ENCODE data around the gene KIF16B. TPM values are rescaled to one million over a fixed set of nuclear protein-coding genes. Genes with fewer than 3 reads are reported as not detected.

KIF16B gene
- total and polyA plus RNA-seq, 2 experiments from 2014 or later: 6.5 to 11.1 TPM

- Histone ChIP-seq H2AFZ (no peak overlapping the region), H3K27ac (ENCODE audit: low read depth) (no peak overlapping the region), H3K79me2 (replicated peaks; ENCODE audit: insufficient read depth) (no peaks in the 10 kb centered on the region), H3K4me1 (ENCODE audit: insufficient read depth) (no peaks in the 10 kb centered on the region), H4K20me1 (replicated peaks; ENCODE audit: insufficient read depth) (no peaks in the 10 kb centered on the region), H3K4me2 (no peak overlapping the region), H3K36me3 (ENCODE audit: insufficient read depth) (no peaks in the 10 kb centered on the region), H3K4me3 (no peak overlapping the region), H3K9me2 (ENCODE audit: insufficient read depth) (peaks cover 3% of the 10 kb centered on the region; the same call in 1 of the 2 replicates), H3K27me3 (ENCODE audit: insufficient read depth) (no peaks in the 10 kb centered on the region), H3F3A (replicated peaks; ENCODE audit: low read depth) (no peaks in the 10 kb centered on the region)
- DNase-seq (ENCODE audit: low spot score) (no peak), ATAC-seq (no peak)
- no peak for TF ChIP-seq POLR2AphosphoS5 (IDR thresholded peaks at IDR 0.05; ENCODE audit: low read depth)
- no peak for TF ChIP-seq REST (IDR thresholded peaks at IDR 0.05; ENCODE audit: unreplicated experiment)
- TF ChIP-seq EZH2 (IDR thresholded peaks at IDR 0.05; ENCODE audit: low read depth, unreplicated experiment): no peak
- no peak for TF ChIP-seq CTCF (conservative IDR thresholded peaks at IDR 0.05; ENCODE audit: low read depth in 2 of 2)
- no peak for TF ChIP-seq STAT1 (IDR thresholded peaks at IDR 0.05; ENCODE audit: unreplicated experiment)
- TF ChIP-seq ZNF331 (CRISPR knock-in tag; IDR thresholded peaks at IDR 0.05; ENCODE audit: low read depth): no peak
- TF ChIP-seq ZNF462 (CRISPR knock-in tag; IDR thresholded peaks at IDR 0.05): no peak
- TF ChIP-seq NANOG (IDR thresholded peaks at IDR 0.05; ENCODE audit: borderline replicate concordance): no peak
- no peak for TF ChIP-seq EZH2phosphoT487 (IDR thresholded peaks at IDR 0.05; ENCODE audit: unreplicated experiment)
- TF ChIP-seq JUNB (IDR thresholded peaks at IDR 0.05; ENCODE audit: unreplicated experiment): no peak
- TF ChIP-seq ETS1 (IDR thresholded peaks at IDR 0.05): no peak
- TF ChIP-seq ZNF114 (CRISPR knock-in tag; IDR thresholded peaks at IDR 0.05): no peak
- TF ChIP-seq CREB1 (CRISPR knock-in tag; IDR thresholded peaks at IDR 0.05; ENCODE audit: low read depth): no peak
- Mint-ChIP-seq H3K27me3 (ENCODE audit: insufficient read depth, low read depth, poor library complexity) (peaks cover 2% of the 10 kb centered on the region), H3K4me1 (no peaks in the 10 kb centered on the region), H3K27ac (no peak overlapping the region), H3K36me3 (ENCODE audit: low read depth) (peaks cover 24% of the 10 kb centered on the region; the same call in 2 of the 3 replicates), H3K4me3 (no peak overlapping the region), H3K9me3 (peaks cover 6% of the 10 kb centered on the region; the same call in 2 of the 3 replicates)
These were observed 103.8 kb downstream of the KIF16B start for GRCh38 chr20:16469395-16469905.

Data from GM23338 (cell line).